AG09309 (cell line): ENCODE data around the gene GOLGA6C.

Experiments
- DNase-seq: peaks from one replicate; pipeline ENCODE4 v3.0.0-alpha.2; 2010; ENCODE audit warnings: low read depth
- H3K4me3 ChIP-seq: 2 replicates; pipeline ENCODE4 v1.5.1; 2011; ENCODE audit warnings: mild to moderate bottlenecking, low read depth, low read length, moderate library complexity; ENCODE audit not compliant: control insufficient read depth
- CTCF ChIP-seq: IDR thresholded peaks from 2 replicates; pipeline ENCODE4 v1.5.1; 2011; ENCODE audit warnings: mild to moderate bottlenecking, low read depth, low read length, inconsistent platforms; ENCODE audit not compliant: insufficient read depth, control insufficient read depth; ENCODE audit errors: missing control alignments

The GOLGA6C gene

GRCh38 chr15:75229191-75230015, 28.7 kb upstream of the GOLGA6C start:
- no peak for TF ChIP-seq CTCF
- DNase-seq: peak; percentile 2

GRCh38 chr15:75230016-75230343, 28.2 kb upstream of the GOLGA6C start:
- TF ChIP-seq CTCF: no peak
- no peak for DNase-seq
- no peak overlapping the region for H3K4me3 ChIP-seq

More at GRCh38 chr15:75229191-75230015, 28.7 kb upstream of the GOLGA6C start:
- no peak overlapping the region for H3K4me3 ChIP-seq

GRCh38 chr15:75230551-75231371, 27.4 kb upstream of the GOLGA6C start:
- DNase-seq: no peak
- no peak for TF ChIP-seq CTCF
- no peak overlapping the region for H3K4me3 ChIP-seq

GRCh38 chr15:75231836-75232235, 26.3 kb upstream of the GOLGA6C start:
- DNase-seq: no peak
- H3K4me3 ChIP-seq: no peak overlapping the region
- TF ChIP-seq CTCF: no peak

- no peak overlapping the region for H3K4me3 ChIP-seq
- no peak for DNase-seq
- no peak for TF ChIP-seq CTCF
Observed at GRCh38 chr15:75232252-75232813, 25.8 kb upstream of the GOLGA6C start.

- H3K4me3 ChIP-seq: no peak overlapping the region
- no peak for TF ChIP-seq CTCF
- no peak for DNase-seq
Observed at GRCh38 chr15:75232826-75233503, 25.2 kb upstream of the GOLGA6C start.
